Fibroblast of mammary gland (primary cell): ENCODE results near the gene SCAANT1.
A peak's percentile ranks its signal among the peaks of the same experiment; 100 is the strongest.

Source experiments
- DNase-seq: peaks from one replicate; pipeline ENCODE4 v3.0.0-alpha.2; 2010; ENCODE audit warnings: low read depth
- H3K4me3 ChIP-seq: 2 replicates; pipeline ENCODE4 v1.5.1; 2011; ENCODE audit warnings: low read depth, mild to moderate bottlenecking, low read length, moderate library complexity; ENCODE audit not compliant: control insufficient read depth
- CTCF ChIP-seq: conservative IDR thresholded peaks from 2 replicates; pipeline ENCODE4 v1.5.1; 2011; ENCODE audit warnings: low read depth, low read length, inconsistent platforms; ENCODE audit not compliant: control insufficient read depth, insufficient read depth

Gene SCAANT1

GRCh38 chr3:63876260-63876659 is 35.9 kb downstream of the SCAANT1 start:
- no peak for TF ChIP-seq CTCF
- DNase-seq: no peak
- H3K4me3 ChIP-seq: no peak overlapping the region

GRCh38 chr3:63875510-63875909 is 36.7 kb downstream of the SCAANT1 start:
- no peak for TF ChIP-seq CTCF
- no peak overlapping the region for H3K4me3 ChIP-seq
- DNase-seq: no peak

GRCh38 chr3:63874769-63875168 is 37.4 kb downstream of the SCAANT1 start:
- no peak for TF ChIP-seq CTCF
- H3K4me3 ChIP-seq: no peak overlapping the region
- DNase-seq: no peak

GRCh38 chr3:63872135-63872924 is 39.9 kb downstream of the SCAANT1 start:
- no peak overlapping the region for H3K4me3 ChIP-seq
- no peak for TF ChIP-seq CTCF
- DNase-seq: peak; percentile 87

- DNase-seq: no peak
- no peak overlapping the region for H3K4me3 ChIP-seq
- TF ChIP-seq CTCF: no peak
Measured at GRCh38 chr3:63870615-63871005, 41.6 kb downstream of the SCAANT1 start.

GRCh38 chr3:63869940-63870614 is 42.1 kb downstream of the SCAANT1 start:
- no peak for DNase-seq
- TF ChIP-seq CTCF: no peak

GRCh38 chr3:63867225-63867624 is 45.0 kb downstream of the SCAANT1 start:
- TF ChIP-seq CTCF: no peak
- no peak overlapping the region for H3K4me3 ChIP-seq
- DNase-seq: no peak

More at GRCh38 chr3:63869940-63870614, 42.1 kb downstream of the SCAANT1 start:
- H3K4me3 ChIP-seq: no peak overlapping the region
